GM12878 (cell line): ENCODE data around the gene PLEKHA5. TPM values are rescaled to one million over a fixed set of nuclear protein-coding genes. Genes with fewer than 3 reads are reported as not detected.

Source experiments
- ATAC-seq: fragments of 200-7000 bp; cut with Tn5 transposase; 3 replicates; pipeline ENCODE4 v1.9.1; 2020; ENCODE audit warnings: mild to moderate bottlenecking, moderate library complexity
- BruUV-seq: library from RNA; stranded (reverse); fragments of 400-500 nt; replicated peaks from 2 replicates; lab custom pipeline; 2021; lab: Mats Ljungman, UMichigan
- CTCF ChIA-PET: fragments of 300-600 bp; sonication (Branson Sonifier 250); formaldehyde crosslinking; extraction: SDS; loops from one replicate; lab custom pipeline; 2021; ENCODE audit warnings: inconsistent platforms; lab: Yijun Ruan, JAX
- POLR2A ChIA-PET: fragments of 350-600 bp; formaldehyde crosslinking; extraction: SDS; loops from one replicate; lab custom pipeline; 2021; ENCODE audit warnings: inconsistent platforms; lab: Charles Lee
- RAD21 ChIA-PET: fragments of 300-600 bp; sonication (Branson Sonifier 250); formaldehyde crosslinking; loops from one replicate; lab custom pipeline; 2023; ENCODE audit warnings: antibody characterized with exemption; ENCODE audit not compliant: unreplicated experiment; lab: Charles Lee
- SMC1A ChIA-PET: fragments of 300-600 bp; sonication (Branson Sonifier 250); formaldehyde crosslinking; loops from one replicate; lab custom pipeline; 2023; ENCODE audit not compliant: unreplicated experiment, uncharacterized antibody; lab: Charles Lee
- DNase-seq: peaks from one replicate; pipeline ENCODE4 v3.0.0-alpha.2; 2011; ENCODE audit warnings: low read depth, low spot score
- FAIRE-seq: peaks from 3 replicates; lab custom pipeline; 2011; peaks lifted over from hg19 to GRCh38; lab: Jason Lieb, UNC
- H2AFZ ChIP-seq: 2 replicates; pipeline ENCODE4 v1.6.0; 2011; ENCODE audit warnings: low read depth, low read length, control low read depth; ENCODE audit not compliant: control insufficient read depth
- H3K27ac ChIP-seq: 2 replicates; pipeline ENCODE4 v1.5.1; 2011; ENCODE audit warnings: control low read depth; ENCODE audit not compliant: control insufficient read depth, insufficient read depth
- H3K27me3 ChIP-seq, 2 experiments: replicated peaks in 1 of 2; 2 replicates each; pipeline versions ENCODE4 v1.6.0 to v1.6.1; 2011; ENCODE audit warnings: low read length in 1 of 2; ENCODE audit not compliant: control insufficient read depth in 2 of 2, insufficient read depth in 2 of 2
- H3K36me3 ChIP-seq, 2 experiments: 2 replicates each; pipeline ENCODE4 v1.5.1; 2011; ENCODE audit warnings: low read length in 1 of 2; ENCODE audit not compliant: control insufficient read depth in 2 of 2, insufficient read depth in 2 of 2
- H3K4me1 ChIP-seq: 2 replicates; pipeline ENCODE4 v1.6.1; 2011; ENCODE audit warnings: mild to moderate bottlenecking, low read length, moderate library complexity, mixed read lengths; ENCODE audit not compliant: control insufficient read depth, insufficient read depth
- H3K4me2 ChIP-seq: 2 replicates; pipeline ENCODE4 v1.6.0; 2011; ENCODE audit warnings: control low read depth; ENCODE audit not compliant: control insufficient read depth, insufficient read depth
- H3K4me3 ChIP-seq: fragments of 200-600 bp; sonication (generic); 2 replicates; pipeline ENCODE4 v1.5.1; 2016
- H3K79me2 ChIP-seq: 2 replicates; pipeline ENCODE4 v1.6.0; 2011; ENCODE audit warnings: low read length; ENCODE audit not compliant: control insufficient read depth, insufficient read depth
- H3K9ac ChIP-seq: 2 replicates; pipeline ENCODE4 v1.8.0; 2011; ENCODE audit warnings: low read length, control low read depth, mixed read lengths; ENCODE audit not compliant: control insufficient read depth, insufficient read depth
- H3K9me3 ChIP-seq: replicated peaks from 3 replicates; pipeline ENCODE4 v1.5.1; 2011; ENCODE audit warnings: mild to moderate bottlenecking, low read length; ENCODE audit not compliant: control insufficient read depth, insufficient read depth
- H4K20me1 ChIP-seq: 2 replicates; pipeline ENCODE4 v1.6.0; 2011; ENCODE audit not compliant: control insufficient read depth, insufficient read depth
- MEF2B ChIP-seq: fragments of 450-650 bp; IDR thresholded peaks from 2 replicates; pipeline ENCODE4 v1.6.1; 2018; ENCODE audit warnings: mild to moderate bottlenecking, moderate library complexity; ENCODE audit not compliant: partially characterized antibody, poor library complexity, severe bottlenecking
- MTA2 ChIP-seq: fragments of 450-650 bp; IDR thresholded peaks from 2 replicates; pipeline ENCODE4 v1.6.1; 2016; ENCODE audit warnings: low read depth, mild to moderate bottlenecking, moderate library complexity
- NBN ChIP-seq: fragments of 450-650 bp; IDR thresholded peaks from 2 replicates; pipeline ENCODE4 v1.6.1; 2016
- NFYB ChIP-seq: IDR thresholded peaks from 2 replicates; pipeline ENCODE4 v1.6.1; 2011; ENCODE audit warnings: low read depth, mild to moderate bottlenecking, low read length, improper control_type of control experiment, moderate library complexity; ENCODE audit not compliant: insufficient read depth
- POLR2AphosphoS2 ChIP-seq: IDR thresholded peaks from 2 replicates; pipeline ENCODE4 v1.6.1; 2011; ENCODE audit warnings: low read depth, mild to moderate bottlenecking, low read length, improper control_type of control experiment, moderate library complexity
- POLR2AphosphoS5 ChIP-seq: IDR thresholded peaks from 2 replicates; pipeline ENCODE4 v1.6.1; 2011; ENCODE audit warnings: mild to moderate bottlenecking, low read length, inconsistent platforms
- RUNX3 ChIP-seq: IDR thresholded peaks from 2 replicates; pipeline ENCODE4 v1.6.1; 2012; ENCODE audit warnings: low read length, inconsistent platforms
- SMARCA5 ChIP-seq: fragments of 450-650 bp; IDR thresholded peaks from 2 replicates; pipeline ENCODE4 v1.6.1; 2017; ENCODE audit warnings: mild to moderate bottlenecking
- SP1 ChIP-seq: IDR thresholded peaks from one replicate; pipeline ENCODE4 v1.6.1; 2011; ENCODE audit warnings: low read depth, low read length
- SPI1 ChIP-seq: IDR thresholded peaks from 2 replicates; pipeline ENCODE4 v1.6.1; 2011; ENCODE audit warnings: low read depth, mild to moderate bottlenecking, low read length, moderate library complexity, borderline replicate concordance; ENCODE audit not compliant: insufficient read depth
- SREBF1 ChIP-seq: IDR thresholded peaks from 2 replicates; pipeline ENCODE4 v1.6.1; 2012; ENCODE audit warnings: mild to moderate bottlenecking, low read length
- TCF3 ChIP-seq: IDR thresholded peaks from 2 replicates; pipeline ENCODE4 v1.6.1; 2012; ENCODE audit warnings: low read depth, mild to moderate bottlenecking, low read length, borderline replicate concordance; ENCODE audit not compliant: insufficient read depth
- ZBTB4 ChIP-seq: fragments of 450-650 bp; formaldehyde crosslinking; IDR thresholded peaks from 2 replicates; pipeline ENCODE4 v1.4.0; 2022; ENCODE audit warnings: mild to moderate bottlenecking, moderate library complexity
- ZNF24 ChIP-seq: fragments of 450-650 bp; IDR thresholded peaks from 2 replicates; pipeline ENCODE4 v1.6.1; 2017; ENCODE audit warnings: antibody characterized with exemption, mild to moderate bottlenecking
- ZNF622 ChIP-seq: fragments of 450-650 bp; IDR thresholded peaks from 2 replicates; pipeline ENCODE4 v1.6.1; 2017; ENCODE audit warnings: mild to moderate bottlenecking, inconsistent platforms
- WGBS: methylation state at CpG from one replicate; pipeline ENCODE4 v1.1.6; 2016; ENCODE audit warnings: low lambda C conversion rate; ENCODE audit not compliant: insufficient replicate concordance, insufficient coverage; ENCODE audit errors: missing lambda C conversion rate; 5-methylcytosine and 5-hydroxymethylcytosine counted together
- in situ Hi-C: fragments of 300-500 bp; cut with MboI; formaldehyde crosslinking; loops from 9 replicates; pipeline ENCODE4 v1.14.3; 2018; ENCODE audit warnings: mixed read lengths
- intact Hi-C: fragments of 100-400 bp; cut with micrococcal nuclease; formaldehyde crosslinking; loops from one replicate; pipeline ENCODE4 v1.14.2; 2022; ENCODE audit not compliant: unreplicated experiment
- polyA plus RNA-seq, 11 experiments: library from polyadenylated mRNA; depleted of rRNA in 4 of 11; unstranded in 6 of 11; stranded (reverse) in 5 of 11; fragments of >200 nt; fragmentation: Nextera tagmentation in 4 of 11; fragmentation: Illumina TruSeq in 1 of 11; extraction: Ambion mirVana in 4 of 11; extraction: Trizol in 1 of 11; gene quantifications; 1 replicate in 1 of 11; 2 replicates in 10 of 11; pipeline versions ENCODE4 v1.2.1 to v1.2.3, GENCODE V29; 2011 to 2016; ENCODE audit warnings: inconsistent platforms in 2 of 11, missing spikeins in 2 of 11, low read depth in 1 of 11
- total RNA-seq, 4 experiments: library from RNA; depleted of rRNA in 3 of 4; stranded (reverse); fragments of >200 nt in 3 of 4; fragmentation: Illumina TruSeq in 1 of 4; extraction: Trizol in 1 of 4; gene quantifications; 2 replicates each; pipeline versions ENCODE4 v1.2.1 to v1.2.3, GENCODE V29; 2013 to 2021
- TF ChIP-seq, protein P1 (sequence below): fragments of 450-650 bp; IDR thresholded peaks from 2 replicates; pipeline ENCODE4 v1.6.1; 2017; ENCODE audit warnings: low read depth, mild to moderate bottlenecking, moderate library complexity
- TF ChIP-seq, protein P2 (sequence below): fragments of 450-650 bp; IDR thresholded peaks from 2 replicates; pipeline ENCODE4 v1.6.1; 2017; ENCODE audit warnings: mild to moderate bottlenecking

The PLEKHA5 gene
- total and polyA plus RNA-seq, 10 of the 15 experiments (the other 5 are each of a cell fraction or from before 2014, with no cell fraction given): 0.09 to 0.33 (median 0.18) TPM; not detected in 3

- DNase-seq (no peak), ATAC-seq (no peak), FAIRE-seq (no peak)
- SMC1A ChIA-PET: interaction anchor here (0.7 kb wide), 1 partner anchor 903 kb away, joined by 3 read pairs; no protein-coding TSS in a partner anchor
- POLR2A ChIA-PET: no interaction called here
- no peaks in the 10 kb centered on the region for H3K79me2 ChIP-seq
- no peak overlapping the region for H3K4me3 ChIP-seq
- no peaks in the 10 kb centered on the region for H3K4me1 ChIP-seq
- no peak overlapping the region for H3K4me2 ChIP-seq
- in situ Hi-C loops: no loop called here
- no peaks in the 10 kb centered on the region for H4K20me1 ChIP-seq
- intact Hi-C loops: no loop called here
- BruUV-seq: no TSS peak
- H3K36me3 ChIP-seq: no peaks in the 10 kb centered on the region
- H2AFZ ChIP-seq: no peak overlapping the region
- H3K9me3 ChIP-seq: no peaks in the 10 kb centered on the region
- CTCF ChIA-PET: no interaction called here
- RAD21 ChIA-PET: no interaction called here
- H3K9ac ChIP-seq: no peak overlapping the region
- WGBS: 25% methylated on average over 6 of the region's 6 CpGs
- no peak overlapping the region for H3K27ac ChIP-seq
- no peaks in the 10 kb centered on the region for H3K27me3 ChIP-seq
- TF ChIP-seq ZNF24 (no peak), SREBF1 (no peak), ZBTB4 (CRISPR knock-in tag) (no peak), NFYB (no peak), POLR2AphosphoS2 (no peak), SP1 (no peak), NBN (no peak), TCF3 (no peak), MTA2 (no peak), ZNF622 (no peak), POLR2AphosphoS5 (no peak), SMARCA5 (no peak), SPI1 (no peak), MEF2B (no peak), RUNX3 (no peak)
- TF ChIP-seq, protein P1, sequence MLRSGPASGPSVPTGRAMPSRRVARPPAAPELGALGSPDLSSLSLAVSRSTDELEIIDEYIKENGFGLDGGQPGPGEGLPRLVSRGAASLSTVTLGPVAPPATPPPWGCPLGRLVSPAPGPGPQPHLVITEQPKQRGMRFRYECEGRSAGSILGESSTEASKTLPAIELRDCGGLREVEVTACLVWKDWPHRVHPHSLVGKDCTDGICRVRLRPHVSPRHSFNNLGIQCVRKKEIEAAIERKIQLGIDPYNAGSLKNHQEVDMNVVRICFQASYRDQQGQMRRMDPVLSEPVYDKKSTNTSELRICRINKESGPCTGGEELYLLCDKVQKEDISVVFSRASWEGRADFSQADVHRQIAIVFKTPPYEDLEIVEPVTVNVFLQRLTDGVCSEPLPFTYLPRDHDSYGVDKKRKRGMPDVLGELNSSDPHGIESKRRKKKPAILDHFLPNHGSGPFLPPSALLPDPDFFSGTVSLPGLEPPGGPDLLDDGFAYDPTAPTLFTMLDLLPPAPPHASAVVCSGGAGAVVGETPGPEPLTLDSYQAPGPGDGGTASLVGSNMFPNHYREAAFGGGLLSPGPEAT: no peak
- TF ChIP-seq, protein P2, sequence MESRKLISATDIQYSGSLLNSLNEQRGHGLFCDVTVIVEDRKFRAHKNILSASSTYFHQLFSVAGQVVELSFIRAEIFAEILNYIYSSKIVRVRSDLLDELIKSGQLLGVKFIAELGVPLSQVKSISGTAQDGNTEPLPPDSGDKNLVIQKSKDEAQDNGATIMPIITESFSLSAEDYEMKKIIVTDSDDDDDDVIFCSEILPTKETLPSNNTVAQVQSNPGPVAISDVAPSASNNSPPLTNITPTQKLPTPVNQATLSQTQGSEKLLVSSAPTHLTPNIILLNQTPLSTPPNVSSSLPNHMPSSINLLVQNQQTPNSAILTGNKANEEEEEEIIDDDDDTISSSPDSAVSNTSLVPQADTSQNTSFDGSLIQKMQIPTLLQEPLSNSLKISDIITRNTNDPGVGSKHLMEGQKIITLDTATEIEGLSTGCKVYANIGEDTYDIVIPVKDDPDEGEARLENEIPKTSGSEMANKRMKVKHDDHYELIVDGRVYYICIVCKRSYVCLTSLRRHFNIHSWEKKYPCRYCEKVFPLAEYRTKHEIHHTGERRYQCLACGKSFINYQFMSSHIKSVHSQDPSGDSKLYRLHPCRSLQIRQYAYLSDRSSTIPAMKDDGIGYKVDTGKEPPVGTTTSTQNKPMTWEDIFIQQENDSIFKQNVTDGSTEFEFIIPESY: no peak
Observed at GRCh38 chr12:19285793-19286448, 156.4 kb downstream of the PLEKHA5 start.
